Bronchial epithelial cell (primary cell): ENCODE measurements around the gene ZNRF2. TPM values are rescaled to one million over a fixed set of nuclear protein-coding genes. Genes with fewer than 3 reads are reported as not detected.

Source experiments
- DNase-seq: peaks from one replicate; pipeline ENCODE4 v3.0.0-alpha.2; 2010; ENCODE audit warnings: low read depth
- FAIRE-seq: peaks from 2 replicates; lab custom pipeline; 2011; peaks lifted over from hg19 to GRCh38; lab: Jason Lieb, UNC
- H3K27me3 ChIP-seq: 2 replicates; pipeline ENCODE4 v1.5.1; 2011; ENCODE audit warnings: low read length; ENCODE audit not compliant: control insufficient read depth, insufficient read depth
- H3K36me3 ChIP-seq: 2 replicates; pipeline ENCODE4 v1.5.1; 2011; ENCODE audit warnings: low read length; ENCODE audit not compliant: control insufficient read depth, insufficient read depth
- H3K4me3 ChIP-seq: 2 replicates; pipeline ENCODE4 v1.5.1; 2011; ENCODE audit warnings: mild to moderate bottlenecking, low read depth, low read length, control low read depth
- total RNA-seq: library from RNA; depleted of rRNA; stranded (reverse); fragments of >200 nt; gene quantifications from 2 replicates; pipeline ENCODE4 v1.2.1, GENCODE V29; 2014
- TF ChIP-seq, protein P1 (sequence below): IDR thresholded peaks from 2 replicates; pipeline ENCODE4 v1.5.1; 2011; ENCODE audit warnings: mild to moderate bottlenecking, moderate library complexity, low read length, control low read depth, inconsistent platforms; ENCODE audit not compliant: insufficient read depth, severe bottlenecking

ZNRF2 gene
- total RNA-seq, 1 donor from 2014 or later, result 18.4 TPM

DNA sequence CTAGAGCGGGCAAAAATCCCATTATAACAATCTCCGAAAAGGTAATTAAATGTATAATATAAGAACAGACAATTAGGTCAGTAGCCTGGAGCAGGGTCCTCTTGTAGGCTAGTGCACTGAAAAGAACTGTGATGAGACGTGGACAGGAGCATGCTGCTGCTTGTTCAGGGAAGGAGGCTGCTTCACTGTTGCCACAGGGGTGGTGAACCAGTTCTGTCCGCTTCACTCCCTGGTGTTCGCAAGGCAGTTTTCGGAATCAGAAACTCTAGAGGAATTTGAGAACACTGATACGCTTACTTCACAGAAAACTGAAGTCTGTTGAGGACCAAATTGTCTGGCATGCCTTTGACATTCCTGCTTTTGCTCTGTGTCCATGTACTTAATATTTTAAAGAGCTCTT is 17.4 kb downstream of the ZNRF2 start:
- TF ChIP-seq, protein P1, sequence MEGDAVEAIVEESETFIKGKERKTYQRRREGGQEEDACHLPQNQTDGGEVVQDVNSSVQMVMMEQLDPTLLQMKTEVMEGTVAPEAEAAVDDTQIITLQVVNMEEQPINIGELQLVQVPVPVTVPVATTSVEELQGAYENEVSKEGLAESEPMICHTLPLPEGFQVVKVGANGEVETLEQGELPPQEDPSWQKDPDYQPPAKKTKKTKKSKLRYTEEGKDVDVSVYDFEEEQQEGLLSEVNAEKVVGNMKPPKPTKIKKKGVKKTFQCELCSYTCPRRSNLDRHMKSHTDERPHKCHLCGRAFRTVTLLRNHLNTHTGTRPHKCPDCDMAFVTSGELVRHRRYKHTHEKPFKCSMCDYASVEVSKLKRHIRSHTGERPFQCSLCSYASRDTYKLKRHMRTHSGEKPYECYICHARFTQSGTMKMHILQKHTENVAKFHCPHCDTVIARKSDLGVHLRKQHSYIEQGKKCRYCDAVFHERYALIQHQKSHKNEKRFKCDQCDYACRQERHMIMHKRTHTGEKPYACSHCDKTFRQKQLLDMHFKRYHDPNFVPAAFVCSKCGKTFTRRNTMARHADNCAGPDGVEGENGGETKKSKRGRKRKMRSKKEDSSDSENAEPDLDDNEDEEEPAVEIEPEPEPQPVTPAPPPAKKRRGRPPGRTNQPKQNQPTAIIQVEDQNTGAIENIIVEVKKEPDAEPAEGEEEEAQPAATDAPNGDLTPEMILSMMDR, result no peak
- H3K36me3 ChIP-seq, result no peaks in the 10 kb centered on the region
- no peaks in the 10 kb centered on the region for H3K27me3 ChIP-seq
- peak; percentile 86 for DNase-seq
- FAIRE-seq, result no peak
- H3K4me3 ChIP-seq, result no peak overlapping the region

DNA sequence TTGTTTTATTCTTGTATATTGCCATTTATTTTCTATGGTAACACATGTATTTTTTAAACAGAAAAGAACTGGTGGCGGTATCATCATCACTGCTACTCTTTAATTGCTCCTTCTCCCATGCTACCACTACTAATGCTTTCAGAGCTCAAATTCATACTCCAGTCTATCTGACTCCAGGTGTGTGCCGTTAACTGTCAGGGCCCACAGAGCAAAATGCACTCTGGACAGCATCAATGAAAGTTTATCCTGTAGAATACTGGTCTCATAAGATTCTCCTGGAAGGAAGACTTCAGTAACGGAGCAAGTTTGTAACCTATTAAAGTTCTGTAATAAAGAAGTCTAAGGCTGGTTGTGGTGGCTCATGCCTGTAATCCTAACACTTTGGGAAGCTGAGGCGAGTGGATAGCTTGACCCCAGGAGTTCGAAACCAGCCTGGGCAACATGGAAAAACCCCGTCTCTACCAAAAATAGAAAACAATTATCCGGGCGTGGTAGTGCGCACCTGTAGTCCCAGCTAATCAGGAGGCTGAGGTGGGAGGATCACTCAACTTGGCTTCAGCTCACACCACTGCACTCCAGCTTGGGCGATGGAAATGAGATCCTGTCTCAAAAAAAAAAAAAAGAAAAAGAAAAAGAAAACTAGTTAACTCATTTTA is 18.4 kb downstream of the ZNRF2 start:
- no peak for FAIRE-seq
- no peak for DNase-seq
- TF ChIP-seq, protein P1, result no peak
- H3K4me3 ChIP-seq, result no peak overlapping the region
- no peaks in the 10 kb centered on the region for H3K36me3 ChIP-seq
- H3K27me3 ChIP-seq, result no peaks in the 10 kb centered on the region

DNA sequence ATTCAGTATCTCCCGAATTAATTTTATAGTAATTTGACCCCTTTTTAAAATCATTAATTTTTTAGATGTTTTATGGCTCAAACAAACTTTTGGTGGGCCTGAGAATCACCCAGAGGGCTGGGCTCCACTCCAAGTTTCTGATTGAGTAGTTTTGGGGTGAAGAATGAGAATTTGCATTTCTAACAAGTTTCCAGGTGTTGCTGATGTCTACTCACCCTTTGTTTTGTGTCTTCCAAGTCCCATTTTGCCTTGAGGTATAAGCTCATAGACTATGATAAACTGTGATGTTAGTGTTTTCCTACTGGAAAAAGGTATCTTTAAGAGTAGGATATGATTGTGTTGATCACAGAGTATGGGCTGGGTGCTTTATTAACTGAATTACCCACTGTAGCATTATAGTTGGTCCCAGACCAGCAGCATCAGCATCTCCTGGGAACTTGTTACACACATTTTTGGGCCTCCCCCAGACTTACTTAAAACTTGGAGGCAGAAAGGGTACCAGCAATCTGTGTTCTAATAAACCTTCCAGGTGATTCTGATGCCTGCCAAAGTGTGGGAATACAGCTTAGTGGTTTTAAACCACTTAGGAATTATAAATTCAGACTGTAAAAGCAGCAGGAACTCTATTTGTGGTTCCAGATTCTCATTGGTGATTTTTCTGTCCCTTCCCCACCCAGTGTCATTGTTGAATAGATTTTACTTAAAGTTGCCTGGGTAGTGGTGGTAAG is 19.1 kb downstream of the ZNRF2 start:
- no peaks in the 10 kb centered on the region for H3K36me3 ChIP-seq
- no peak overlapping the region for H3K4me3 ChIP-seq
- no peaks in the 10 kb centered on the region for H3K27me3 ChIP-seq
- FAIRE-seq, result no peak
- TF ChIP-seq, protein P1, result no peak
- DNase-seq, result no peak

DNA sequence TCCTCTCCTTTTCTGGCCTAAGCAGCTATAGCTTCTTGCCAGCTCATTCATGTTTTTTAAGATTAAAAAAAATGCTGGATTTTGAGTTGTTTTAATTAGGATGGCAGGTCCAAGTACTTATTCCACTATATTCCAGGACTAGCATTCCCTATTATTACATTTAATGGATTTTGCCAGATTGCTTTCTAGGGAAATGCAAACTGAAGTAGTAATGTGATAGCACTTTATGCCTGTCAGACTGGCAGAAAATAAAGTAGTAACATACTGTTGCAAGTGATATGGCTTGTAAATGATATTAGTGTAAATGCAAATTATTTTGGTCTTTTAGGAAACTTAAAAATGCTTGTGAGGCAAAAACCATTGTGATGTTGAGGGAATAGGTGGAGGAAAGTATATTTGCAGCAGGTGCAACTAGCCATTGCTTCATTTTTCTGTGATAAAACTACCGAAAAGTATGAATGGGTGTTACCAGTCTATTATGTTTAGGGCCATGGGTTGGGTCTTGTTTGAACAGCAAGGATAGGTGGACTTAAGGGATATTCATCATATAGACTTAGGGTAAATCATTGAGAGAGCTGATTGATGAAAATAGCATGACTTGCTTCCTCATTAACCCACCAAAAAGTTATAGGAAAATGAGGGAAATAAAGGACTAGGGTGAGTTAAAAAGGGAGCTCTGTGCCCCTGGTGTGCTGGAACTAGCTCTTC is 19.9 kb downstream of the ZNRF2 start:
- DNase-seq (no peak), FAIRE-seq (no peak)
- TF ChIP-seq, protein P1, result no peak
- no peak overlapping the region for H3K4me3 ChIP-seq
- H3K27me3 ChIP-seq, result no peaks in the 10 kb centered on the region
- H3K36me3 ChIP-seq, result no peaks in the 10 kb centered on the region

DNA sequence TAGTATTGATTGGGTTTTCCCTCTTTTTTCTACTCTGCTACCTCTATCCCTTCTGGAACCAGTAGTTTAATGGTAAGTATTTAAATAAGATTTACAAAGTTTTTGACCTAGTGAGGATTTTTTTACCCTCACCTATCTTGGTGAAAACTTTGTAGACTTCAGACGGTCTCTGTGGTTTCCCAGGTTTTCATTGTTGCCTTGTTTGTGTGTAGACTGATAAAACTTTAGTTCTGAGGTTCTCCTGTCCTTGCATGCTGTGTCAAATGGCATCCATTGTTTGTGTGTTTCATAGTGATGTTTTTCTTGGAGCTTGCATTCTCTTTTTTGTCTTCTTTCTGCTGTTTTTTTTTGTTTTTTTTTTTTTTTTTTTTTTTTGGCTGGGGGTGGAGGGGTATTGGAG is 22.6 kb downstream of the ZNRF2 start:
- DNase-seq, result no peak
- TF ChIP-seq, protein P1, result no peak
- FAIRE-seq, result no peak
- H3K36me3 ChIP-seq, result no peaks in the 10 kb centered on the region
- H3K27me3 ChIP-seq, result no peaks in the 10 kb centered on the region
- no peak overlapping the region for H3K4me3 ChIP-seq
